Measurements from ENCODE around the gene PDHB. TPM values are rescaled to one million over a fixed set of nuclear protein-coding genes. Genes with fewer than 3 reads are reported as not detected.

PDHB gene
- polyA plus RNA-seq, 3 donors: 30.5 to 125 (median 112) TPM

- intact Hi-C loops (cut with micrococcal nuclease): loop anchor here (5.0 kb wide), 2 partner anchors 87 to 222 kb away; no protein-coding TSS in a partner anchor
- peaks cover 76 to 82% of the 10 kb centered on the region in 2 donors for H3K36me3 Mint-ChIP-seq
- peak overlapping the region in 1 of 2 donors; percentile 58 for H3K27ac ChIP-seq (ENCODE audit: low read depth in 1 of 2, low read length in 2 of 2)
- no peak overlapping the region for H3K4me3 Mint-ChIP-seq
- H3K36me3 ChIP-seq (replicated peaks in 1 of 2; ENCODE audit: control insufficient read depth in 1 of 2, insufficient read depth in 2 of 2, low read length in 2 of 2): peaks cover 75 to 90% of the 10 kb centered on the region in 2 donors
- no peaks in the 10 kb centered on the region for H3K9me3 Mint-ChIP-seq
- H3K4me1 Mint-ChIP-seq: no peaks in the 10 kb centered on the region
- TF ChIP-seq CTCF (IDR thresholded peaks at IDR 0.05): no peak
- no peaks in the 10 kb centered on the region for H3K27me3 Mint-ChIP-seq (ENCODE audit: low read depth in 3 of 3)
- H3K79me2 ChIP-seq (ENCODE audit: insufficient read depth, low read length): no peaks in the 10 kb centered on the region
- H3K27ac Mint-ChIP-seq: no peak overlapping the region
- no peak overlapping the region for H3K9ac ChIP-seq (ENCODE audit: insufficient read depth, low read length, poor library complexity, severe bottlenecking)
- H3K4me2 ChIP-seq (replicated peaks; ENCODE audit: extremely low read depth, low read length, poor library complexity, severe bottlenecking): no peak overlapping the region
- H3K4me3 ChIP-seq (replicated peaks in 1 of 3; ENCODE audit: low read depth in 2 of 3, low read length in 3 of 3): no peak overlapping the region
- H3K4me1 ChIP-seq (ENCODE audit: control insufficient read depth in 1 of 2, insufficient read depth in 2 of 2, low read length in 2 of 2): no peaks in the 10 kb centered on the region
- H2AFZ ChIP-seq (ENCODE audit: insufficient read depth, low read depth, low read length, poor library complexity, severe bottlenecking): no peak overlapping the region
- no peaks in the 10 kb centered on the region for H3K27me3 ChIP-seq (ENCODE audit: control insufficient read depth in 2 of 2, insufficient read depth in 2 of 2, low read length in 2 of 2)
- no peak for DNase-seq
- no peaks in the 10 kb centered on the region for H4K20me1 ChIP-seq (ENCODE audit: insufficient read depth, low read length)
- no peaks in the 10 kb centered on the region for H3K9me3 ChIP-seq (replicated peaks in 1 of 2; ENCODE audit: control insufficient read depth in 1 of 2, insufficient read depth in 1 of 2, low read length in 2 of 2)
- WGBS (ENCODE audit: insufficient coverage): 43% methylated on average over 3 of the region's 3 CpGs
These were observed 24.0 kb downstream of the PDHB start for GRCh38 chr3:58409663-58410062.

- intact Hi-C loops (cut with micrococcal nuclease): no loop called here
- H3K36me3 ChIP-seq (replicated peaks in 1 of 2; ENCODE audit: control insufficient read depth in 1 of 2, insufficient read depth in 2 of 2, low read length in 2 of 2): peaks cover 81 to 94% of the 10 kb centered on the region in 2 donors
These were observed 24.7 kb downstream of the PDHB start for GRCh38 chr3:58408906-58409305.

More at GRCh38 chr3:58408906-58409305, 24.7 kb downstream of the PDHB start:
- H3K27ac ChIP-seq (ENCODE audit: low read depth in 1 of 2, low read length in 2 of 2): peak overlapping the region in 1 of 2 donors; percentile 58
- no peak for TF ChIP-seq CTCF (IDR thresholded peaks at IDR 0.05)
- H3K4me1 ChIP-seq (ENCODE audit: control insufficient read depth in 1 of 2, insufficient read depth in 2 of 2, low read length in 2 of 2): no peaks in the 10 kb centered on the region
- no peak for DNase-seq
- no CpG with 5 or more reads among the region's 5 CpGs for WGBS (ENCODE audit: insufficient coverage)
- H3K4me3 ChIP-seq (replicated peaks in 1 of 3; ENCODE audit: low read depth in 2 of 3, low read length in 3 of 3): no peak overlapping the region
- no peak overlapping the region for H3K9ac ChIP-seq (ENCODE audit: insufficient read depth, low read length, poor library complexity, severe bottlenecking)
- Mint-ChIP-seq H3K9me3 (no peaks in the 10 kb centered on the region), H3K4me3 (no peak overlapping the region), H3K27ac (peak overlapping the region in 1 of 7 donors; percentile 38), H3K27me3 (ENCODE audit: low read depth in 3 of 3) (no peaks in the 10 kb centered on the region), H3K4me1 (no peaks in the 10 kb centered on the region), H3K36me3 (peaks cover 78 to 90% of the 10 kb centered on the region in 2 donors)
- no peak overlapping the region for H3K4me2 ChIP-seq (replicated peaks; ENCODE audit: extremely low read depth, low read length, poor library complexity, severe bottlenecking)
- no peaks in the 10 kb centered on the region for H4K20me1 ChIP-seq (ENCODE audit: insufficient read depth, low read length)
- no peak overlapping the region for H2AFZ ChIP-seq (ENCODE audit: insufficient read depth, low read depth, low read length, poor library complexity, severe bottlenecking)
- H3K79me2 ChIP-seq (ENCODE audit: insufficient read depth, low read length): no peaks in the 10 kb centered on the region
- no peaks in the 10 kb centered on the region for H3K9me3 ChIP-seq (replicated peaks in 1 of 2; ENCODE audit: control insufficient read depth in 1 of 2, insufficient read depth in 1 of 2, low read length in 2 of 2)
- H3K27me3 ChIP-seq (ENCODE audit: control insufficient read depth in 2 of 2, insufficient read depth in 2 of 2, low read length in 2 of 2): no peaks in the 10 kb centered on the region
